NCI-H2081 (cell line): ENCODE results near the gene GNPTG.

Experiments
- DNase-seq, 2 experiments: peaks; one replicate each; lab custom pipeline; 2025; lab: John Stamatoyannopoulos, UW

GNPTG gene

DNA sequence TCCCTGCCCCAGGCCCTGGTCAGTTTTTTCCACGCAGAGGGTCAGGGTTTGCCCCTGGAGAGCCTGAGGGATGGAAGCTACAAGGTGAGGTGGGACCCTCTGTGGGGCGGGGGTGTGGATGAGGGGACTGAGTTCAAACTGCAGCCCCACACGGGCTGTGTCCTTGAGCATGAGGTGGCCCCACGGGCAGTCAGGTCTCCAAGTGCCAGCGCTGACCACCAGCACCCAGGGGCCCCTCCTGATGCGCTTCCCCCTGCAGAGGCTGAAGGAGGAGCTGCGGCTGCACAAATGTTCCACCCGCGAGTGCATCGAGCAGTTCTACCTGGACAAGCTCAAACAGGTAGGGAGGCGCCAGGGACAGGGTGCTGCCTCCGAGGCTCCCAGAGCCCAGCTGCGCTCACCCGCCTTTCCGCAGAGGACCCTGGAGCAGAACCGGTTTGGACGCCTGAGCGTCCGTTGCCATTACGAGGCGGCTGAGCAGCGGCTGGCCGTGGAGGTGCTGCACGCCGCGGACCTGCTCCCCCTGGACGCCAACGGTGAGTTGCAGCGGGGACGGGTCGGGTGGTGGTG, 4.4 kb upstream of the GNPTG start:
- DNase-seq: no peak

DNA sequence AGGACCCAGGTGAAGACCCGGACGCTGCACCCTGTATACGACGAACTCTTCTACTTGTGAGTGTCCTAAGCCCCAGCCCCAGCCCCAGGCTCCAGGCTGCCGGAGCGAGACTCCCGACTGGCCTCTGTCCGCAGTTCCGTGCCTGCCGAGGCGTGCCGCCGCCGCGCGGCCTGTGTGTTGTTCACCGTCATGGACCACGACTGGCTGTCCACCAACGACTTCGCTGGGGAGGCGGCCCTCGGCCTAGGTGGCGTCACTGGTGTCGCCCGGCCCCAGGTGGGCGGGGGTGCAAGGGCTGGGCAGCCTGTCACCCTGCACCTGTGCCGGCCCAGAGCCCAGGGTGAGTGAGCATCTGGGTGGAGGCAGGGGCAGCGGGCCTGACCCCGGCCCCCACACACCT, 3.8 kb upstream of the GNPTG start:
- DNase-seq: no peak

DNA sequence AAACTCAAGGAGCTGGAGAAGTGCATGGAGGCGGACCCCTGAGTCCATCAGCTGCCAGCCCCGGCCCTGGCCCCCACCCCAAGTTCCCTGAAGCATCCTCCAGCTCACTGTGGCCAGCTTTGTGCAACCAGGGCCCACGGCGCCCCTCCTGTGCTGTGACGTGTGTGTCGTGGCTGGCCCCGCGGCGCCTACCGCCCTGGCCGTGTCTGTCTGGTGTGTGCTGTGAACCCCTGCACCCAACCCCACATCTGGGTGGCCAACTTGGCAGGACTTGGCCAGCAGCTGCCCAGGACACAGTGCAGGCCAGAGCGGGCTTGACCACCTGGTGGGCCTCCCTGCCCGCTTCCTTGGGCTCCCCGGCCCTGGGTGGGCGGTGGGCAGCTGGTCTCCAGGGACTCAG, 3.3 kb upstream of the GNPTG start:
- DNase-seq: no peak

DNA sequence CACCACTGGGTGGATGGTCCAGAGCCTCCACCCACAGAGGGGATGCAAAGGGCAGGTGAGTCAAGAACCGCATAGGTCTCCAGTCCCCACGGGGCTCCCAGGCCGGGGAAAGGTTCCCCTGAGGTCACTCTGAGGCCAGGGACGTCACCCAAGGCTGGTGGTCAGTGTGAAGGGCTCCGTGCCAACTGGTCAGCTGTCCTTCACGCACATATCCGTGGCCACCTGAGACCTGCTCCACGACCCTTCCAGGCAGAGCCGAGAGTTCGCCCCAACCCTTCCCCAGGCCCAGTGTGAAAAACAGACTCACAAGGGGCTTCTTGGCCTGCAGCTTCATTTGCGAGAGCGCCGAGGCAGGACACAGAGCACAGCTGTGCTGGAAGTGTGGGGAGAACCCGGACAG, 2.8 kb upstream of the GNPTG start:
- no peak for DNase-seq

DNA sequence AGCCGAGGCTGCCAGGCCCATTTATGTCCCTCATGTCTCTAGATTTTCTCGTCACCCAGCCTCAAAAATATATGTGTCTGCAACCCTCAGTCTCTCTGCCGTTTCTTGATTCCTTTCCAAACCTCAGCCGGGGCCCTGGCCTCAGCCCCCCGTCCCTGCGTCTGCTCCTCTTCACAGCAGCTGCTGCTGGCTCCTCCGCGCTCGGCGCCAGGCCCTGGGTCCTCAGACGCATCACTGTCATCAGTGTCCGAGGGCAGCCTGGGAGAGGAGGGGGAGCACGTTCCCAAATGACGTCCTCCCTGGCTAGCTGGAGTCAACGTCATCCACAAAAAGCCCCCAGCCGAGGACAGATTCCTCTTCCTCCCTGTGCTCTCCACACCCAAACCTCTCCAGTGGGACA, 2.4 kb upstream of the GNPTG start:
- no peak for DNase-seq

DNA sequence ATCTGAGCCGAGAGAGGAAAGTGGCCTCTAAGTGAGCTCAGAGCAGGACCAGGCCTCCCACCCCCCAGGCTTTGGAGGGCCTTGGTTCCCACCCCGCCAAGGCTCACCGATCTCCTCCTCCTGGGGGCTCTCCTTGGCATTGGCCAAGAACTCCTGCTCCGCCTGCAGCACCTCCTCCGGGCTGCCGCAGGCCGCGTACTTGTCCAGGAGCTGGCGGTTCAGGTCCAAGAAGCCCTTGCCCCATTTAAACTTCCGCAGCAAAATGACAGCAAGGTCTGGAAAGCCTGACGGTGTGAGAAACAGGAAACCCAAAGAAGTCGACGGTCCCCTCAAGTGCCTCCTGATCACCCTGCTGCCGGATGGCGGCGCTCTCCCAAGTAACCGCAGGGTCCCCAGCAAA, 1.8 kb upstream of the GNPTG start:
- DNase-seq: no peak

DNA sequence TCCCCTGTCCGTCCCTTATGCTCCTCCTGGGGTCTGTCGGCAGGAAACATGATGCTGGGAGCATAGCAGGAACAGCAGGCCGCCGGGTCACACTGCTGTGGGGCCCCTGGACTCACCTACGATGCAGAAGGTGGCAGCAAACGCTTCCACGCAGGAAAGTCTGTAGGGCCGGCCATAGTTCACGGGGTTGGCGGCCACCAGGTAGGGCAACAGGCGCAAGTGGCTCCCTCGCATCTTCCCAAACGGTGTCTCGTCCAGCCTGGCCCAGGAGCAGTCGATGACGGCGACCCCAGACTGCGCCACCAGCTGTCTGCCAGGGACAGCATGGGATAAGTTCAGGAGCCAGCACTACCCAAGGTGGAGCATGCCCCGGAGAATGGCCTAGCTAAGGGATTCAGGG, 1.0 kb upstream of the GNPTG start:
- no peak for DNase-seq

DNA sequence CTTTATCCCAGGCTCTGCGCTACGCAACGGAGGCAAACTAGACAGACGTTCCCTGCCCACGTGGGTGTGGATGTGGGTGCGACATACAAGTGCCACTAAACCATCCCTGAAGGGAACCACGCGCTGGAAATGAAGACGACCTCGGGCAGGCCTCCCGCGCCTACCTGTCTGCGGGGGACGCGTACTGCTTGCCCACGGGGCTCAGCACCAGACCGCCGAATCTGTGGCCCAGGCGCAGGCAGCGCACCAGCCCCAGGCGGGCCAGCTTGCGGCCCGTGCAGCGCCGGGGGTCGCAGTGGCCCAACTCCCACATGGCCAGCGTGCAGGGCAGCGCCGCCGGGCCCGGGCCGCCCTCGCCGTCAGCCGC, 533 bp upstream of the GNPTG start:
- no peak for DNase-seq

DNA sequence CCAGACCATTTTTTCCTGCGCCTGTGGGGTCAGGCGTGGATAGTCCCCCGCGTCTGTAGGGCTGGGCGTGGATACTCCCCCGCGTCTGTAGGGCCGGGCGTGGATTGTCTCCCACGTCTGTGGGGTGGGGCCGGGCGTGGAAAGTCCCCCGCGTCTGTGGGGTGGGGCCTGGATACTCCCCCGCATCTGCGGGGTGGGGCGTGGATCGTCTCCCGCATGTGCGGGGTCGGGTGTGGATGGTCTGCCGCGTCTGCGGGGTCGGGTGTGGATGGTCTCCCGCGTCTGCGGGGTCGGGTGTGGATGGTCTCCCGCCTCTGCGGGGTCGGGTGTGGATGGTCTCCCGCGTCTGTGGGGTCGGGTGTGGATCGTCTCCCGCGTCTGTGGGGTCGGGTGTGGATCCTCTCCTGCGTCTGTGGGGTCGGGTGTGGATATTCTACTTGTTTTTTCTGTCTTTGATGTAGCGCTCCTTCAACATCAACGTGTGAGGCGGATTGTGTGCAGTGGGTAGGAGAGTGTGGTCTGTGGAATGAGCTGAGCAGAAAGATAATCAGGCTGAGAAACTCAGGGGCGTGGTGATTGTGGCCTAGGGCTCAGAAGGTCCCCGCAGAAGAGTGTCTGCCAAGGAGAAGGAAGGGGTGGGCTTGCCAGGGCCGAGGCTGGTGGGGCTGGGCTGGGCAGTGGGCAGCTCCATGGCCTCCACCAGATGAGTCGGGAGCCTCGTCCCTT, 3.2 kb downstream of the GNPTG start:
- no peak for DNase-seq

DNA sequence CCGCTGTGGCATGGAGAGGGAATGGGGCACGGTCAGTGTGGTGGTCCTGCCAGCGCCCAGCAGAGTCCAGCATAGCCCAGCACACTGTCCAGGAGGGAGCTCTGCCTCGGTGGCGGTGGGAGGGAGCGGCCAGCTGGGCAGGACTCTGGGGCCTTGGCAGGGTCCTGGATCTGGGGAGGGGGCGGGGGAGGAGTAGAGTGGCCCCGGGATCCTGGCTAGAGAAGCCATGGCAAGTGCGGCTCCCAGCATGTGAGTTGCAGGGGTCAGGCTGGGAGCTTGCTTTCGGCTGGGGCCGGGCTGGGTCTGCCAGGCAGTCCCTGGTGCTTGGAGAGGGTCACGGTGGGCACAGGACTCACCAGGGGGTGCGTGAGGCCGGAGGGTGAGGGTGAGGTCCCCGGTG, 3.9 kb downstream of the GNPTG start:
- DNase-seq: no peak

DNA sequence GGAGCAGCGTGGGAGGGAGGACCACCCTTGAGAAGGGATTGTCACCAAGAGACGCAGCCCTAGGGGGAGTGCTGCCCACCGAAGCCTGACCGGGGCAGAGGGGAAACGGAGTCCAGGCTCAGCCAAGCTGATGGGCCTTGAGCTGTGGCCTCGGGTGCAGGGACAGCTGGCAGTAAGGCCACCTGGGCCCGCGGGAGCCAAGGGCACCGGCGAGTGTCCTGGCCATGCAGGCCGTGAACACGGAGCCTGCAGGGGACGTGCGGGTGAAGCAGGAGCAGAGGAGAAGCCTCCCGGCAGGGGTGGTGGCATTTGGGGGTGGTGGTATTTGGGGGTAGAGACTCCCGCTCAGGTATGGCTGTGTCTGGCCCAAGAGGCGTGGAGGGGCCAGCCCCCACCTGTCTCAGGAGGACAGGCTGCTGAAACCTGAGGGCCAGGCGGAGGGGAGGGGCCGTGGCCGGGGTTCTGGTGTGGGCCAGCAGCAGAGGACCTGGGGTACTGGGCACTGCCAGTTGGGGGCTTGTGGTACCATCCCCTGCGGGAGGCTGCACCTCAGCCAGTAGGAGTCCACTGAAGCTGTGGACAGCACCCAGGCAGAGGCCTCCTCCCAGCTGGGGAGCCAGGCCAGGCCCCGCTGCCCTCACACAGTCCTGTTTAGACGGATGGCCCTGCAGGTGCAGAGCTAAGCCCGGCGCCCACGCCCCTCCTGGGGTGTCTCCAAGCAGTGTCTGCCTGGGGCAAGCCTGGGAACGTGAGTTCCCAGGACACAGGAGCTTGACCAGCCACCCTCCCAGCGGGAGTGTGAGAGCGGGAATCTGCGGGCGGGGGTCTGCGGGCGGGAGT, 4.5 kb downstream of the GNPTG start:
- no peak for DNase-seq

DNA sequence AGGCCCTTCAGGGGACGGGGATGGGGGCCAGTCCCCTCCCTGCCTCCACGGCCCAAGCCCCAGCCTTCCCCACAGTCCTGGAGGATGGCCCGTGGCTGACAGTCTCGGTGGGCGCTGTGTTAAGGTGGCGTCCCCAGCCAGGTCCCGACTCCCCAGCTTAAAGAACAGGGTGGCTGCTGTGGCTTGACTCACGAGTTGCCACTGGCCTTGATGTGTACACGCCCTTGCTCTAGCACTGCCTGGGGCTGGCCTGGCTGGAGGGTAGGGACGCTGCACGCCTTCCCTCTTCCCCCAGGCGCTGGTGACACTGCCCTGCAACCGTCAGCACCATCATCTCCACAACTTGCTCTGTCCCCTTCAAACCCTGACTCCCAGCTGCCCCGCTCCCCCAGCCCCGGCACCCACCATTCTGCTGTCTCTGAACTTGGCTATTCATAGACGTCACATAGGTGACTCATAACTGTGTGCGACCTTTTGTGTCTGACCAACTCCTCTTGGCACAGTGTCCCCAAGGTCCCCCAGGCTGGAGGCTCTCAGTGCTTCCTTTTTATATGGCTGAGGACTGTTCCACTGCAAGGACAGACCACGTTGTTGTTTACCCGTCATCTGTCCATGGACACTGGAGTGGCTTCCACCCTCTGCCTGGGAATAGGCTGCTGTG, 6.3 kb downstream of the GNPTG start:
- DNase-seq: no peak

DNA sequence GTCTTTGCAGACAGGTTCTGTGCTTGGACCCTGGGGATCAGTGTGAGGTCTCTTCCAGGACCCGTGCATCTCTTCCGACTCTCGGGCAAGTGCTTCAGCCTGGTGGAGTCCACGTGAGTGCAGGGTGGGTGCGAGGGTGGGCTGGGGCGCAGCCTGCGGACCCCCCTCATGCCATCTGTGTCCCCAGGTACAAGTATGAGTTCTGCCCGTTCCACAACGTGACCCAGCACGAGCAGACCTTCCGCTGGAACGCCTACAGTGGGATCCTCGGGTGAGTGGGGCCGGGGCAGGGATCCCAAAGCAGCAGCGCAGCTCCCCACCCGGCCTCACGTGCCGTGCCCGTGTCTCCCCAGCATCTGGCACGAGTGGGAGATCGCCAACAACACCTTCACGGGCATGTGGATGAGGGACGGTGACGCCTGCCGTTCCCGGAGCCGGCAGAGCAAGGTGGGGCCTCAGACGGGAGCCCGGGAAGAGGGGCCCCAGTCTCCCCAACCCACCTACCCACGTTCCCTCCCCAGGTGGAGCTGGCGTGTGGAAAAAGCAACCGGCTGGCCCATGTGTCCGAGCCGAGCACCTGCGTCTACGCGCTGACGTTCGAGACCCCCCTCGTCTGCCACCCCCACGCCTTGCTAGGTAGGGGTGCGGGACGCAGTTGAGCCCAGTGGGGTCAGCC, 10.1 kb downstream of the GNPTG start:
- DNase-seq: no peak

DNA sequence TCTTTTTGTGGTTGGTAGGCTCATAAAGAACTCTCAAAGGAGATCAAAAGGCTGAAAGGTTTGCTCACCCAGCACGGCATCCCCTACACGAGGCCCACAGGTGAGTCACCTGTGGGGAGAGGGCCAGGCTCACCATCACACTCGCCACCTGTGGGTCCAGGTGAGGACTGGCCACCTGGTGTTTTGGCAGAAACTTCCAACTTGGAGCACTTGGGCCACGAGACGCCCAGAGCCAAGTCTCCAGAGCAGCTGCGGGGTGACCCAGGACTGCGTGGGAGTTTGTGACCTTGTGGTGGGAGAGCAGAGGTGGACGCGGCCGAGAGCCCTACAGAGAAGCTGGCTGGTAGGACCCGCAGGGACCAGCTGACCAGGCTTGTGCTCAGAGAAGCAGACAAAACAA, 11.1 kb downstream of the GNPTG start:
- DNase-seq: no peak

DNA sequence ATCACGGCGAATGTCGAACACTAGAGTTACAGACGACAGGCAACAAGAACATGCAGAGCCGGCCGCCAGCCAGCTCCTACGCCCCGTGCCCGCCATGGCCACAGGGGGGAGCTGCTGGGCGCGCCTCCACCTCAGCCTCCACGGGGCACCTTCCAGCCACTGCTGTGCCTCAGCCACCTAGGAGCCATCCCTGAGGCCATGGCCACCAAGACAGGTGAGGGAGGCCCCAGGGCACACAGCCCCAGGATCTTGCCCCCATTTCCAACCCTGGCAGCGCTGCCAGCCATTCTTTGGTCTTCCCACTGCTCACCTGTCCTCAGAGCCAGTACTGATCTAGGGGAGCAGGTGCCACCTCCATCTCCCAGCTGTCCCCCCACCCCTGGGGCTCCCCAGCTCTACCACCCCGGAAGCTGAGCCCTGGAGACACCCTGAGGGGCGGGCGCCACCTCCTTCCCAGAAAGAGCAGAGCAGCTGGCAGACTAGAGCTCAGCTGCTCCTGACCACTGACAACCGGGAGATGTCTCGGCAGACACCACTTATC, 11.8 kb downstream of the GNPTG start:
- peak; percentile 68 to 77 for DNase-seq

DNA sequence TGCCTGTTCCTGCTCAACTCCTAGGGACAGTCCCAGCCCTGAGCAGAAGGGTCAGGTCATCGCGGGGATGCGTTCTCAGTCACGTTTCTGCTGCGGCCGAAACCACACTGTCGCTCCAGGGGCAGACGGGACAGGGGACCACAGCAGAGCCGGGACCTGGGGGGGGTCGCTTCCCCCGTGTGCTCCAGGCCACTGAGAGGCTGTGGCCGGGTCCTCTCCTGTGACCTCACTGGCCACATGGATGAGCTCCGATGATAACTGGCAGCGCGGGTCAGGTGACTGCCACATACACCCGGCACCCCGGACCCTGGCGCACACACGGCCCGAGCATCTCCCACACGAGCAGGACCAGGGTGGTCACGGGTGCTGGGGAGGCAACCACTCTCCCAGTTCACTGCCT, 12.8 kb downstream of the GNPTG start:
- no peak for DNase-seq

DNA sequence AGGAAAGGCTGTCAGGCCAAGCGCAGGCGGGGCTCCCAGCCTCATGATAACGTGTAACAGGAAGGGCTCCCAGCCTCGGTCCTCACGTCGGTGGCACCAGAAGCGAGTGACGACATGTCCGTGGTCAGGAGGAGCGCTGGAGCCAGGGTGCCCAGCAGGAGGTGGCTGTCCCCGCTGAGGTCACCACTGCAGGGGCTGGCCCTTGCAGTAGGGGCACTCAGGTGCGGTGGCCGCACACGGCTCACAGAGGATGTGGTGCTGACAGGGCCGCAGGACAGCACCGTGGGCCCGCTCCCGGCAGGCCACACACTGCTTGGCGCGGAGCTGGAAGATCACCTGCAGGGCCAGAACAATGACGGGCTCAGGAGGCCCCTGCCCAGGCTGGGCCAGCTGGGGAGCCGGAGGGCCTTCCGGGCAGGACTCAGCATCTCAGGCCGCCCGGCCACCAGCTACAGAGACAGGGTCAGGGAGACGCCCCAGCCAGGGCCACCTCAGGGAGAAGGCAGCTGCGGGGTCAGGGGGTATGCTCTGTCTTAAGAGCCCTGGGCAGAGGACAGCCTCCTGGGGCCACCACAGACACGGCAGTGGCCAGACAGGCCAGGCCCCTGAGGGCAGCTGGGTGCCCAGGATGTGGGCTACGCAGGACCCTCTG, 14.5 kb downstream of the GNPTG start:
- no peak for DNase-seq

DNA sequence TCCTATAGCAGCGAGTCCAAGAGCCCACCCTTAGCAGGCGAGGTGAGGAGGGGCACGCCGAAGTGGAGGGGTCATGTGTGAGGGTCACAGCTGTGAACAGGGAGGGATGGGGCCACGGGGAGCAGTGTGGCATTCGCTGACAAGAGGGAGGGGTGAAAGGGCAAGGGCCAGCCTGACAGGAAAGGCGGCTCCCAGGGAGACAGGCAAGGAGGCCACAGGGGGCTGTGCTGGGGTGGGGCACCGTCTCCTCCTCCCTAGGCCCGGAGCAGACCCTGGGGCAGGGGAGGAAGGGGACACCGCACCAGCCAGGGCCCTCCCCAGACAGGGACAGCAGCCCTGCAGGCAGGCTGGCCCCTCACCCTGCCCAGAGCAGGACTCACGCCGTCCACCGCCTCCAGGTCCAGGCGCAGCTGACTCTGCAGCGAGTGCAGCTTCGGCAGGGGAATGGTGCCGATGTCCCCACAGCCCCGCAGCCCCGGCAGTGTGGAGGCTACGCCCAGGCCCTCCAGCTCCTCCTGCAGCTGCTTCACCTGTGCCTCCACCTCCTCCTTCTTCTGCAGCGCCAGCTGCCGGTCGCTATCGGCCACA, 15.1 kb downstream of the GNPTG start:
- DNase-seq: peak in 1 of 2 experiments; percentile 38

DNA sequence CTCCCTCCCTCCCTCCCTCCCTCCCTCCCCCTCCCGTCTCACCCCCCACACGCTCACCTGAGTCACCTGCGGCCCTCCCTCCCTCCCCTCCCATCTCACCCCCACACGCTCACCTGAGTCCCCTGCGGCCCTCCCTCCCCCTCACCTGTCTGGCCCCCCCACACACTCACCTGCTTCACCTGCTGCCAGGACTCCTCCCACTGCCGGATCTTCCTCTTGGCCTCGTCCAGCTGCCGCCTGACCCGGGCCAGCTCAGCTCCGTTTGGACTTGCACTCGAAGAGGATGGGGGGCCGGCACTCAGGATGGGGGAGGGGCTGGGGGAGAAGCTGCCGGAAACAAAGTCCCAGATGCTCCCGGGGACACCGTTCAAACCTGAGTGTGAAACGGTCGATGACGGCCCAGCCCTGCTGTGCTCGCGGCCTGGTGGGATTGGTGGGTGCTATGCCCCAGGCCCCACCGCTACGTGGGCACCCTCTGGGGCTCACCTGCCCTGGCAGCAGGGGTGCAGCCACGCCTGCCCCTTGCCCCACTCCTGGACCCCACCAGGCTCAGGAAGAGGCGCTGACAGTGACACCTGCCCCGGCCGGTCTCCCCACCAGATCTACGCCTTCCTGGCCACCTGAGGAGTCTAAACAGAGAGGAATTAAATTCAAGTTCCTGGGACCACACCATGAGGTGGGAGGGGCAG, 15.9 kb downstream of the GNPTG start:
- DNase-seq: peak in 1 of 2 experiments; percentile 48
